Liver (tissue), 9 donors: ENCODE measurements around the gene GPC3. TPM values are rescaled to one million over a fixed set of nuclear protein-coding genes. Genes with fewer than 3 reads are reported as not detected.

Experiments
- DNase-seq: peaks from one replicate; pipeline ENCODE4 v3.0.0-alpha.2; 2017; ENCODE audit warnings: low spot score
- H3K27ac ChIP-seq, 2 donors: one replicate each; pipeline ENCODE4 v1.7.0; 2013; ENCODE audit warnings: inconsistent platforms in 2 of 2, low read length in 2 of 2, control low read depth in 1 of 2, low read depth in 1 of 2, mild to moderate bottlenecking in 1 of 2
- H3K27me3 ChIP-seq, 4 donors: one replicate each; pipeline versions ENCODE4 v1.6.1 to v1.7.0; 2013; ENCODE audit warnings: low read length in 3 of 4, inconsistent platforms in 1 of 4, mild to moderate bottlenecking in 1 of 4, moderate library complexity in 1 of 4; ENCODE audit not compliant: control insufficient read depth in 4 of 4, insufficient read depth in 4 of 4
- H3K36me3 ChIP-seq, 4 donors: one replicate each; pipeline versions ENCODE4 v1.6.1 to v1.7.0; 2013; ENCODE audit warnings: low read length in 3 of 4, mild to moderate bottlenecking in 3 of 4, low read depth in 1 of 4, moderate library complexity in 1 of 4; ENCODE audit not compliant: control insufficient read depth in 4 of 4, insufficient read depth in 3 of 4
- H3K4me1 ChIP-seq, 4 donors: one replicate each; pipeline versions ENCODE4 v1.6.1 to v1.7.0; 2013; ENCODE audit warnings: low read length in 3 of 4, mild to moderate bottlenecking in 3 of 4, moderate library complexity in 1 of 4; ENCODE audit not compliant: control insufficient read depth in 4 of 4, insufficient read depth in 4 of 4
- H3K4me3 ChIP-seq, 3 donors: one replicate each; pipeline versions ENCODE4 v1.6.1 to v1.7.0; 2013; ENCODE audit warnings: low read length in 3 of 3, control low read depth in 1 of 3, low read depth in 1 of 3, mild to moderate bottlenecking in 1 of 3
- H3K9ac ChIP-seq, 2 donors: one replicate each; pipeline ENCODE4 v1.7.0; 2013; ENCODE audit warnings: low read length in 2 of 2, mild to moderate bottlenecking in 2 of 2, moderate library complexity in 2 of 2, control low read depth in 1 of 2, low read depth in 1 of 2
- H3K9me3 ChIP-seq, 4 donors: one replicate each; pipeline versions ENCODE4 v1.6.1 to v1.7.0; 2013; ENCODE audit warnings: low read length in 3 of 4; ENCODE audit not compliant: control insufficient read depth in 4 of 4
- ATF3 ChIP-seq: IDR thresholded peaks from 2 replicates; pipeline ENCODE4 v1.6.1; 2016; ENCODE audit warnings: antibody characterized with exemption
- CTCF ChIP-seq: fragments of 150-350 bp; IDR thresholded peaks from 2 replicates; pipeline ENCODE4 v1.5.1; 2017; ENCODE audit warnings: improper control_type of control experiment, low read depth, low read length; ENCODE audit not compliant: missing input control
- EGR1 ChIP-seq, 2 donors: IDR thresholded peaks; 2 replicates each; pipeline ENCODE4 v1.6.1; 2016 to 2018; ENCODE audit warnings: antibody characterized with exemption in 2 of 2, low read depth in 2 of 2
- FOXA1 ChIP-seq: IDR thresholded peaks from 2 replicates; pipeline ENCODE4 v1.6.1; 2016; ENCODE audit warnings: antibody characterized with exemption
- FOXA2 ChIP-seq: IDR thresholded peaks from 2 replicates; pipeline ENCODE4 v1.6.1; 2016; ENCODE audit warnings: antibody characterized with exemption
- GABPA ChIP-seq, 2 donors: IDR thresholded peaks in 1 of 2; conservative IDR thresholded peaks in 1 of 2; 2 replicates each; pipeline ENCODE4 v1.6.1; 2016; ENCODE audit warnings: antibody characterized with exemption in 2 of 2, mild to moderate bottlenecking in 1 of 2, moderate library complexity in 1 of 2
- HNF4A ChIP-seq, 2 donors: conservative IDR thresholded peaks; 2 replicates each; pipeline ENCODE4 v1.6.1; 2016; ENCODE audit warnings: antibody characterized with exemption in 2 of 2, mild to moderate bottlenecking in 2 of 2
- HNF4G ChIP-seq: IDR thresholded peaks from 2 replicates; pipeline ENCODE4 v1.6.1; 2016; ENCODE audit warnings: antibody characterized with exemption
- JUND ChIP-seq, 2 donors: IDR thresholded peaks; 2 replicates each; pipeline ENCODE4 v1.6.1; 2016; ENCODE audit warnings: antibody characterized with exemption in 2 of 2
- NR2F2 ChIP-seq: IDR thresholded peaks from 2 replicates; pipeline ENCODE4 v1.6.1; 2016; ENCODE audit warnings: antibody characterized with exemption
- RAD21 ChIP-seq, 2 donors: IDR thresholded peaks; 2 replicates each; pipeline ENCODE4 v1.6.1; 2016; ENCODE audit warnings: antibody characterized with exemption in 2 of 2, mild to moderate bottlenecking in 2 of 2
- RXRA ChIP-seq, 2 donors: IDR thresholded peaks; 2 replicates each; pipeline ENCODE4 v1.6.1; 2017 to 2018; ENCODE audit warnings: antibody characterized with exemption in 2 of 2, mild to moderate bottlenecking in 1 of 2
- SP1 ChIP-seq: IDR thresholded peaks from 2 replicates; pipeline ENCODE4 v1.6.1; 2018; ENCODE audit warnings: antibody characterized with exemption, mild to moderate bottlenecking
- TAF1 ChIP-seq: conservative IDR thresholded peaks from 2 replicates; pipeline ENCODE4 v1.6.1; 2016; ENCODE audit warnings: antibody characterized with exemption, mild to moderate bottlenecking
- YY1 ChIP-seq: IDR thresholded peaks from 2 replicates; pipeline ENCODE4 v1.6.1; 2016; ENCODE audit warnings: antibody characterized with exemption, mild to moderate bottlenecking
- ZBTB33 ChIP-seq: IDR thresholded peaks from 2 replicates; pipeline ENCODE4 v1.6.1; 2016; ENCODE audit warnings: antibody characterized with exemption
- WGBS: extraction: QIAGEN DNeasy Blood & Tissue Kit; methylation state at CpG from one replicate; pipeline ENCODE4 v1.1.7; 2013; 5-methylcytosine and 5-hydroxymethylcytosine counted together
- polyA plus RNA-seq, 2 donors: library from polyadenylated mRNA; stranded (reverse) in 1 of 2; unstranded in 1 of 2; fragments of 200-250 nt in 1 of 2; fragments of >200 nt in 1 of 2; fragmentation: Nextera tagmentation in 1 of 2; extraction: Ambion mirVana in 1 of 2; gene quantifications; one replicate each; pipeline versions ENCODE4 v1.2.1 to v1.2.3, GENCODE V29; 2013 to 2015
- total RNA-seq, 2 donors: library from RNA; depleted of rRNA; stranded (reverse); fragments of >200 nt; gene quantifications; one replicate each; pipeline ENCODE4 v1.2.3, GENCODE V29; 2014
- TF ChIP-seq, protein P1 (sequence below): IDR thresholded peaks from 2 replicates; pipeline ENCODE4 v1.6.1; 2016; ENCODE audit warnings: antibody characterized with exemption, mild to moderate bottlenecking
- TF ChIP-seq, protein P2 (sequence below): IDR thresholded peaks from 2 replicates; pipeline ENCODE4 v1.6.1; 2016; ENCODE audit warnings: antibody characterized with exemption
- donor health status: healthy.
- donor health status: healthy.
- donor health status: healthy.
- donor health status: healthy.
- donor health status: healthy.

GPC3 gene
- total and polyA plus RNA-seq, 4 donors: 0.40 to 1,133 (median 1.5) TPM

DNA sequence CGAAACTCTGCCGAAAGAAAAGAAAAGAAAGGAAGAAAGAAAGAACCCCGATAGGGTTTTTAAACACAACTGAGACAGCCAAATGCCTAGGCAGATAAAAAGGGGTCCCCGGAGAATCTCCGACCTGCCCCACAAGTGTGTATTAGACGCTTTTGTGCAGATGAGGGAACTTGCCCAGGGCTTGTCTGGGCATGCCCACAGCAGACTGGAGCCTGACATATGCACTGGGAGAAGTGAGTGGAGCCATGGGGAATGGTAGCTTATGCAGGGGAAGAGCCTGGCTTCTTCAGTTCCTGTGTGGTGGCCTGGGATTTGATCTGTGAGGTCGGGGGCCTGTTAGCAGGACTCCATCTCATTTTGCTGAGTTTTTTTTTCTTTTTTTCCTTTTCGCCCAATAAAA is 199.0 kb downstream of the GPC3 start:
- WGBS: 92% methylated on average over 8 of the region's 8 CpGs
- no peaks in the 10 kb centered on the region for H3K9me3 ChIP-seq
- DNase-seq: no peak
- no peak overlapping the region for H3K27ac ChIP-seq
- H3K4me3 ChIP-seq: no peak overlapping the region
- no peaks in the 10 kb centered on the region for H3K36me3 ChIP-seq
- TF ChIP-seq ATF3 (no peak), GABPA (IDR thresholded peaks at IDR 0.05 in 1 of 2, conservative IDR thresholded peaks at IDR 0.05 in 1 of 2) (no peak), FOXA1 (no peak), EGR1 (IDR thresholded peaks at IDR 0.05; ENCODE audit: low read depth in 2 of 2) (no peak), JUND (IDR thresholded peaks at IDR 0.05) (no peak), NR2F2 (no peak), HNF4G (no peak), HNF4A (conservative IDR thresholded peaks at IDR 0.05) (no peak), YY1 (no peak)
- TF ChIP-seq, protein P1, sequence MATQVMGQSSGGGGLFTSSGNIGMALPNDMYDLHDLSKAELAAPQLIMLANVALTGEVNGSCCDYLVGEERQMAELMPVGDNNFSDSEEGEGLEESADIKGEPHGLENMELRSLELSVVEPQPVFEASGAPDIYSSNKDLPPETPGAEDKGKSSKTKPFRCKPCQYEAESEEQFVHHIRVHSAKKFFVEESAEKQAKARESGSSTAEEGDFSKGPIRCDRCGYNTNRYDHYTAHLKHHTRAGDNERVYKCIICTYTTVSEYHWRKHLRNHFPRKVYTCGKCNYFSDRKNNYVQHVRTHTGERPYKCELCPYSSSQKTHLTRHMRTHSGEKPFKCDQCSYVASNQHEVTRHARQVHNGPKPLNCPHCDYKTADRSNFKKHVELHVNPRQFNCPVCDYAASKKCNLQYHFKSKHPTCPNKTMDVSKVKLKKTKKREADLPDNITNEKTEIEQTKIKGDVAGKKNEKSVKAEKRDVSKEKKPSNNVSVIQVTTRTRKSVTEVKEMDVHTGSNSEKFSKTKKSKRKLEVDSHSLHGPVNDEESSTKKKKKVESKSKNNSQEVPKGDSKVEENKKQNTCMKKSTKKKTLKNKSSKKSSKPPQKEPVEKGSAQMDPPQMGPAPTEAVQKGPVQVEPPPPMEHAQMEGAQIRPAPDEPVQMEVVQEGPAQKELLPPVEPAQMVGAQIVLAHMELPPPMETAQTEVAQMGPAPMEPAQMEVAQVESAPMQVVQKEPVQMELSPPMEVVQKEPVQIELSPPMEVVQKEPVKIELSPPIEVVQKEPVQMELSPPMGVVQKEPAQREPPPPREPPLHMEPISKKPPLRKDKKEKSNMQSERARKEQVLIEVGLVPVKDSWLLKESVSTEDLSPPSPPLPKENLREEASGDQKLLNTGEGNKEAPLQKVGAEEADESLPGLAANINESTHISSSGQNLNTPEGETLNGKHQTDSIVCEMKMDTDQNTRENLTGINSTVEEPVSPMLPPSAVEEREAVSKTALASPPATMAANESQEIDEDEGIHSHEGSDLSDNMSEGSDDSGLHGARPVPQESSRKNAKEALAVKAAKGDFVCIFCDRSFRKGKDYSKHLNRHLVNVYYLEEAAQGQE: no peak
- TF ChIP-seq, protein P2, sequence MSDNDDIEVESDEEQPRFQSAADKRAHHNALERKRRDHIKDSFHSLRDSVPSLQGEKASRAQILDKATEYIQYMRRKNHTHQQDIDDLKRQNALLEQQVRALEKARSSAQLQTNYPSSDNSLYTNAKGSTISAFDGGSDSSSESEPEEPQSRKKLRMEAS: no peak
- H3K27me3 ChIP-seq: peaks cover 0 to 4% (median 0%) of the 10 kb centered on the region in 4 donors
- H3K4me1 ChIP-seq: no peaks in the 10 kb centered on the region
- no peak overlapping the region for H3K9ac ChIP-seq

- H3K27ac ChIP-seq: no peak overlapping the region
- H3K9me3 ChIP-seq: no peaks in the 10 kb centered on the region
- H3K4me3 ChIP-seq: no peak overlapping the region
- H3K36me3 ChIP-seq: no peaks in the 10 kb centered on the region
- no peak for DNase-seq
- no peaks in the 10 kb centered on the region for H3K4me1 ChIP-seq
- TF ChIP-seq, protein P1: no peak
- TF ChIP-seq HNF4G (no peak), ATF3 (no peak), ZBTB33 (no peak), RAD21 (IDR thresholded peaks at IDR 0.05) (no peak), HNF4A (conservative IDR thresholded peaks at IDR 0.05) (no peak), EGR1 (IDR thresholded peaks at IDR 0.05; ENCODE audit: low read depth in 2 of 2) (no peak), TAF1 (no peak), FOXA2 (no peak), SP1 (no peak), RXRA (IDR thresholded peaks at IDR 0.05) (no peak), JUND (IDR thresholded peaks at IDR 0.05) (no peak), CTCF (no peak), YY1 (no peak), FOXA1 (no peak)
- TF ChIP-seq, protein P2: no peak
- 31% methylated on average over 2 of the region's 2 CpGs for WGBS
- H3K9ac ChIP-seq: no peak overlapping the region
- no peaks in the 10 kb centered on the region for H3K27me3 ChIP-seq
These were observed 202.1 kb downstream of the GPC3 start for GRCh38 chrX:133783274-133783673.
